HG03039 (cell line): ENCODE measurements around the gene SLC12A2.

ENCODE experiments used
- ATAC-seq: cut with Tn5 transposase; IDR thresholded peaks from one replicate; pipeline ENCODE4 v1.9.1; 2021; ENCODE audit warnings: mild to moderate bottlenecking, moderate library complexity; ENCODE audit not compliant: unreplicated experiment

Gene SLC12A2

GRCh38 chr5:128083033-128083810, at the start of gene SLC12A2:
TSS of gene SLC12A2 (plus strand) at chr5:128083766. CDS start at chr5:128083955, 189 bp downstream.
- peak; percentile 58 for ATAC-seq

- ATAC-seq, result no peak
Measured at GRCh38 chr5:128035689-128036088, 47.9 kb upstream of the SLC12A2 start.

GRCh38 chr5:128036950-128037349, 46.6 kb upstream of the SLC12A2 start:
- no peak for ATAC-seq

GRCh38 chr5:128038643-128039042, 44.9 kb upstream of the SLC12A2 start:
- ATAC-seq, result no peak

GRCh38 chr5:128040927-128041326, 42.6 kb upstream of the SLC12A2 start:
- ATAC-seq, result no peak

GRCh38 chr5:128052780-128053179, 30.8 kb upstream of the SLC12A2 start:
- ATAC-seq, result no peak

GRCh38 chr5:128053291-128053954, 30.1 kb upstream of the SLC12A2 start:
- ATAC-seq, result no peak

- ATAC-seq, result no peak
Measured at GRCh38 chr5:128060644-128061385, 22.8 kb upstream of the SLC12A2 start.

GRCh38 chr5:128062172-128062746, 21.3 kb upstream of the SLC12A2 start:
- ATAC-seq, result no peak

GRCh38 chr5:128074171-128074570, 9.4 kb upstream of the SLC12A2 start:
- no peak for ATAC-seq

GRCh38 chr5:128074953-128075352, 8.6 kb upstream of the SLC12A2 start:
- ATAC-seq, result no peak

GRCh38 chr5:128077526-128077925, 6.0 kb upstream of the SLC12A2 start:
- ATAC-seq, result no peak

- ATAC-seq, result no peak
Measured at GRCh38 chr5:128081111-128081851, 2.3 kb upstream of the SLC12A2 start.

- ATAC-seq, result no peak
Measured at GRCh38 chr5:128082551-128083032, 974 bp upstream of the SLC12A2 start.

GRCh38 chr5:128083811-128084227, 253 bp downstream of the SLC12A2 start:
- ATAC-seq, result peak; percentile 33

GRCh38 chr5:128084228-128085167, 932 bp downstream of the SLC12A2 start:
- ATAC-seq, result peak; percentile 20

- no peak for ATAC-seq
Measured at GRCh38 chr5:128085413-128085812, 1.8 kb downstream of the SLC12A2 start.

GRCh38 chr5:128091579-128091978, 8.0 kb downstream of the SLC12A2 start:
- ATAC-seq, result no peak

GRCh38 chr5:128092144-128092543, 8.6 kb downstream of the SLC12A2 start:
- no peak for ATAC-seq
